ENCODE measurements around the gene MAGEF1.

The MAGEF1 gene

DNA sequence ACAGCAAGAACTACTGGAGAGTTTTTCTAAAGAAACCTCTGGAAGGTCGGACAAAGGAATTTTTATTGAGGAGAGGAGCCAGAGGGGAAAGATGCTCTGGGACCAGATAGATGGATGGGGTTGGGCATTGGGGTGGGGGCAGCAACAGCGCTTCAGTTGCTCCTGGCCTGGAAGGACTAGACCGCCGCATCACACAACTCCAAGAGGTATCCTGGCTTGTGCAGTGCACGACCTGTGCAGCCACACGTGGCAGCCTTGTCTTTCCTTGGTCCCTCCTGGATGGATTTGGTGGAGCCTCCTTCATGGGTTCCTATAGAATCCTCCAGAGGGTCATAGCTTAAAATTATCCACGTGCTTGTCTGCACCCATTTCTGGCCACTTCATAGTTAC is 23.0 kb downstream of the MAGEF1 start:
- no peak overlapping the region for H3K4me3 ChIP-seq (ENCODE audit: low read depth, low read length)
- DNase-seq (ENCODE audit: low read depth): no peak
- TF ChIP-seq, protein P1, sequence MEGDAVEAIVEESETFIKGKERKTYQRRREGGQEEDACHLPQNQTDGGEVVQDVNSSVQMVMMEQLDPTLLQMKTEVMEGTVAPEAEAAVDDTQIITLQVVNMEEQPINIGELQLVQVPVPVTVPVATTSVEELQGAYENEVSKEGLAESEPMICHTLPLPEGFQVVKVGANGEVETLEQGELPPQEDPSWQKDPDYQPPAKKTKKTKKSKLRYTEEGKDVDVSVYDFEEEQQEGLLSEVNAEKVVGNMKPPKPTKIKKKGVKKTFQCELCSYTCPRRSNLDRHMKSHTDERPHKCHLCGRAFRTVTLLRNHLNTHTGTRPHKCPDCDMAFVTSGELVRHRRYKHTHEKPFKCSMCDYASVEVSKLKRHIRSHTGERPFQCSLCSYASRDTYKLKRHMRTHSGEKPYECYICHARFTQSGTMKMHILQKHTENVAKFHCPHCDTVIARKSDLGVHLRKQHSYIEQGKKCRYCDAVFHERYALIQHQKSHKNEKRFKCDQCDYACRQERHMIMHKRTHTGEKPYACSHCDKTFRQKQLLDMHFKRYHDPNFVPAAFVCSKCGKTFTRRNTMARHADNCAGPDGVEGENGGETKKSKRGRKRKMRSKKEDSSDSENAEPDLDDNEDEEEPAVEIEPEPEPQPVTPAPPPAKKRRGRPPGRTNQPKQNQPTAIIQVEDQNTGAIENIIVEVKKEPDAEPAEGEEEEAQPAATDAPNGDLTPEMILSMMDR (IDR thresholded peaks at IDR 0.05; ENCODE audit: control insufficient read depth, extremely low read depth, insufficient read depth): no peak

DNA sequence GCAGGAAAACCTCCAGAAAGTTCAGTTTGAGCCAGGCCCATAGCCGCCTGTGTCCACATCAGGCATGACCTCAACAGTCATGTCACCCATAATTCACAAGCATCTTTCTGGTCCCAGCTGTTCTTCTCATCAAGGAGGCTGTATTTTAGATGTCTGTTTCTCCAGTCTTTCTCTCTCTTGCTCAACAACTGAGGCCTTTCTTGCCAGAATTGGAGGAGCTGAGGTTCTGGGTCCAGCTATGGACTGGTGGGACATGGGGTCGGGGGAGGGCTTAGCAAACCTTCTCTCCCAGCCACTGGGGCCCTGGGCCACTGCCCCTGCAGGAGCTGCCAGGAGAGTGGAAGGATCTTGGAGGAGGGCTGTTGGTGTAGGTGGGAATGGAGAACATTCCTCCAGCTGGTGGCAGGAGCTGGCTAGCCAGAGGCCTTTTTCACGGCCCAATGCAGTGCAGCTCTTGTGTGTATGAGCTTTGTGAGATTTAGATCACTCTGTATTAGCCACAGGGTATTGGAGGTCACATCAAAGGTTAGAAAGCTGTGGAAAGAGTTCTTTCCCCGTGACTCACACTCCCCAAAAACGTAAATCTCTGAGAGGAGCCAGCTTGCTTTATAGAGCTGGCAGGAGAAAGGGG is 23.5 kb downstream of the MAGEF1 start:
- TF ChIP-seq, protein P1 (IDR thresholded peaks at IDR 0.05; ENCODE audit: control insufficient read depth, extremely low read depth, insufficient read depth): no peak
- H3K4me3 ChIP-seq (ENCODE audit: low read depth, low read length): no peak overlapping the region
- no peak for DNase-seq (ENCODE audit: low read depth)

DNA sequence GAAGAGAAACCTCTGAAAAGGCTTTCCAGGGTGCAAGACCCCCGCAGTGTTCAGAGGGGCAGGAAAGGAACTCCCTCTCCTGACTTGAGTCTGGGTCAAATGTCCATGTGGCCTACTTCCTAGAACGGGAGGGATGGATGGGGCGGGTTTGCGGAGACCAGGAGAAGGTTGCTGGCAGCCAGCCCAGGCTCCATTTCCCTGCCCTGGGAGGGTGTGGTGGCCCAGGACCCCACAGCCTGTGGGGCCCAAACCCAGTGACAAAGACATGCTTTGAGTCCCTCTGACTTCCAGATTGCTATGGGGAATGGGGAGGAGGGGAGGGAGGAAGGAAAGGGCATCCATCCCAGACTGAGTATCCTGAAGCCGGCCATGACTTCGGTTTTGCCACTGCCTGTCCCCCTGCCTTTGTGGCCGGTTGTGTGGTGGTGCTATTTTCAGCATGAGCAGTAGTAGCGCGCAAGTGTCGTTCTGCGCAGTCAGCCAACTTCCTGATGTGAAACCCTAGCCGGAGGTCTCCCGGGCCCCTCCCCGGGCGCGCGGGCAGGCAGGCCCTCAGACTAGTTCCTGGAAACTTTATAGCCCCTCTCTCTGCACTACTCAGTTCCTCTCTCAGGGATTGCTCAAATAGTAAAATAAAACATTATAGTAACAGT is 24.4 kb downstream of the MAGEF1 start:
- H3K4me3 ChIP-seq (ENCODE audit: low read depth, low read length): no peak overlapping the region
- DNase-seq (ENCODE audit: low read depth): no peak
- TF ChIP-seq, protein P1 (IDR thresholded peaks at IDR 0.05; ENCODE audit: control insufficient read depth, extremely low read depth, insufficient read depth): no peak

DNA sequence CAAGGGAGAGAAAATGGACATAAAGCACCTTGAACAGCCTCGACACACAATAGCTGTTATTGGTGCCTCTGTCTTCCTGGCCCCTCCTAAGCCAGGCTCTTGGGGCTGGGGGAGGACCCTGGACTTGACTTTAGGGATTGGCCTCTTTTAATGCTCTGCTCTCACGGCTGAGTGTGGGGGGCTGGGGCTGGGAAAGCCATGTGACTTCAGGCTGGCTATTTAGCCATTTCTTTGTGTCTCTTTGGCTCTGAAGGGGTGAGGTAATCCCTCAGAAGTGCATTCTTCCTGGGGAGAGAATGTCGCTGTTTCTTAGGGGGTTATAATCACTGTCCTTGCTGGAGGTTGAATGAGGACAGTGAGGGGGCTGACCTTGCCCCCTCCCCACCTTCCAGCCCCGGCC is 26.2 kb downstream of the MAGEF1 start:
- TF ChIP-seq, protein P1 (IDR thresholded peaks at IDR 0.05; ENCODE audit: control insufficient read depth, extremely low read depth, insufficient read depth): no peak
- no peak overlapping the region for H3K4me3 ChIP-seq (ENCODE audit: low read depth, low read length)
- no peak for DNase-seq (ENCODE audit: low read depth)

DNA sequence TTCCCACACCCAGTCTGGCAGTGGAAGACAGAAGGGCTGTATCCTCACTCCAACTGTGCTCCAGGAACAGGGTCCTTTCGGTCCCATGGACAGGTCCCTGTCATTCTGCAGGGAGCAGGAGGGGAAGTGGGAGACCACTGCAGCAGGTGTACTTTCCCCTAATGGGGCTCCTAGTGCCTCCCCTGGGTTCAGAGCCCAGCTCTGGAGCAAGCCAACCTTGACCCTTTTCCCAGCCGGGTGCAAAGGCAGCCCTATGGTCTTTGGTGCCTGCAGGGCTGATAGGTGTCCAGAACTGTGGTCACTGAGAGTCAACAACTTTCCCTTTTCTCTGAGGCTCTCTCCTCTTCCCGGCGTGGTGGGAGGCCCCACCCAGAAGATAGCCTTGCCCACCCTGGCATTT is 26.8 kb downstream of the MAGEF1 start:
- no peak overlapping the region for H3K4me3 ChIP-seq (ENCODE audit: low read depth, low read length)
- TF ChIP-seq, protein P1 (IDR thresholded peaks at IDR 0.05; ENCODE audit: control insufficient read depth, extremely low read depth, insufficient read depth): no peak
- DNase-seq (ENCODE audit: low read depth): no peak

DNA sequence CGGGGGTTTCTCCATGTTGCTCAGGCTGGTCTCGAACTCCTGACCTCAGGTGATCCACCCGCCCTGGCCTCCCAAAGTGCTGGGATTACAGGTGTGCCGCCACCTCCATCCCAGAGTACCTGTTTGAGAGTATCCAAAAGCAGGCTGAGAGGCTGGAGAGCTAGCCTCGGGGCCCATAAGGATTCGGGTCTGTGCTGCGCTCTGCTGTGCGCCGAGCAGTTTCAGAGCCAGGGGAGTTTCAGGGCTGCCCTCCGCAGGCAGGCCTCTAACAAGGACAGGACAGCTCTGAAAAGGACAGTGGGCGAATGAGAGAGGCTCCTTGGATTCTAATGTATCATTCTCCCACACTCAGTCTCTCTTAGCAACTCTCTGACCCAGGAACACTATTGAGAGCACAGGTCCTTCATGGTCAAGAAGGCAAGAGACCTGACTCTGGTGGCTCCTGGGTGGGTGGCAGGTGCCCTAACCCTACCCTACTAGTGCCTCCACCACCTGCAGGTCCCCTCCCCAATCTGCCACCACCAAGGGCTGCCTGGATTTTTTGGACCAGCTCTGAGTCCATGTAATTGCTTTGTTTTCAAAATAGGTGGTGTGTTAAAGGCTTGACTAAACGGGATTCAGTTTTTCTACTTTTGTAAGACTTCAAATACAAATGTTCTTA is 27.8 kb downstream of the MAGEF1 start:
- TF ChIP-seq, protein P1 (IDR thresholded peaks at IDR 0.05; ENCODE audit: control insufficient read depth, extremely low read depth, insufficient read depth): no peak
- no peak for DNase-seq (ENCODE audit: low read depth)
- H3K4me3 ChIP-seq (ENCODE audit: low read depth, low read length): no peak overlapping the region
